Caco-2 (cell line): Measurements from ENCODE around the gene SV2C. TPM values are rescaled to one million over a fixed set of nuclear protein-coding genes. Genes with fewer than 3 reads are reported as not detected.

ENCODE experiments used
- BruUV-seq: library from RNA; stranded (reverse); fragments of 400-500 nt; replicated peaks from 2 replicates; lab custom pipeline; 2021; lab: Mats Ljungman, UMichigan
- CTCF ChIA-PET: fragments of 300-600 bp; sonication (Branson Sonifier 250); formaldehyde crosslinking; loops from one replicate; lab custom pipeline; 2022; ENCODE audit warnings: antibody characterized with exemption; lab: Charles Lee
- POLR2A ChIA-PET: fragments of 300-600 bp; sonication (Branson Sonifier 250); formaldehyde crosslinking; loops from one replicate; lab custom pipeline; 2022; ENCODE audit warnings: antibody characterized with exemption; lab: Charles Lee
- DNase-seq, 2 experiments: peaks; one replicate each; pipeline versions ENCODE4 v3.0.0 to v3.0.0-alpha.2; 2020 to 2022
- H3K27me3 ChIP-seq: replicated peaks from 2 replicates; pipeline ENCODE4 v1.6.0; 2011; ENCODE audit warnings: low read length; ENCODE audit not compliant: control insufficient read depth, insufficient read depth
- H3K36me3 ChIP-seq: 2 replicates; pipeline ENCODE4 v1.5.1; 2011; ENCODE audit warnings: low read length; ENCODE audit not compliant: control insufficient read depth, insufficient read depth
- H3K4me1 ChIP-seq: fragments of 250-450 bp; sonication (Bioruptor Pico); 2 replicates; pipeline ENCODE4 v1.5.1; 2020; ENCODE audit warnings: mild to moderate bottlenecking
- H3K4me3 ChIP-seq: 2 replicates; pipeline ENCODE4 v1.5.1; 2011; ENCODE audit warnings: low read depth, mild to moderate bottlenecking, control low read depth, low read length
- H3K9me3 ChIP-seq: fragments of 250-450 bp; sonication (Bioruptor Pico); 2 replicates; pipeline ENCODE4 v1.5.1; 2020; ENCODE audit warnings: mild to moderate bottlenecking, moderate library complexity
- H3K27ac Mint-ChIP-seq: one replicate; pipeline ENCODE4 v1.8.0; 2022; ENCODE audit warnings: mixed read lengths; ENCODE audit not compliant: unreplicated experiment
- H3K27me3 Mint-ChIP-seq: one replicate; pipeline ENCODE4 v1.8.0; 2022; ENCODE audit warnings: mixed read lengths; ENCODE audit not compliant: insufficient read depth, unreplicated experiment
- H3K36me3 Mint-ChIP-seq: one replicate; pipeline ENCODE4 v1.8.0; 2022; ENCODE audit warnings: mild to moderate bottlenecking, mixed read lengths; ENCODE audit not compliant: insufficient read depth, unreplicated experiment
- H3K4me1 Mint-ChIP-seq: one replicate; pipeline ENCODE4 v1.8.0; 2022; ENCODE audit warnings: low read depth, mixed read lengths; ENCODE audit not compliant: unreplicated experiment
- H3K4me3 Mint-ChIP-seq: one replicate; pipeline ENCODE4 v1.8.0; 2022; ENCODE audit warnings: mild to moderate bottlenecking, moderate library complexity, mixed read lengths; ENCODE audit not compliant: unreplicated experiment
- H3K9me3 Mint-ChIP-seq: one replicate; pipeline ENCODE4 v1.8.0; 2022; ENCODE audit warnings: mixed read lengths; ENCODE audit not compliant: unreplicated experiment
- intact Hi-C: fragments of 100-400 bp; cut with micrococcal nuclease; formaldehyde crosslinking; loops from one replicate; pipeline ENCODE4 v1.10.0; 2022; ENCODE audit not compliant: unreplicated experiment
- total RNA-seq: library from RNA; stranded (reverse); gene quantifications from 2 replicates; pipeline ENCODE4 v1.2.3, GENCODE V29; 2022
- TF ChIP-seq, protein P1 (sequence below), 2 experiments: fragments of 200-600 bp in 1 of 2; IDR thresholded peaks; 1 replicate in 1 of 2; 2 replicates in 1 of 2; pipeline versions ENCODE4 v1.5.1 to v1.8.0; 2011 to 2022; ENCODE audit warnings: antibody characterized with exemption in 1 of 2, control low read depth in 1 of 2, inconsistent platforms in 1 of 2, low read depth in 1 of 2, low read length in 1 of 2, mild to moderate bottlenecking in 1 of 2, moderate library complexity in 1 of 2; ENCODE audit not compliant: insufficient read depth in 1 of 2, severe bottlenecking in 1 of 2, unreplicated experiment in 1 of 2

The SV2C gene
- total RNA-seq, 1 experiment from 2014 or later = not detected

DNA sequence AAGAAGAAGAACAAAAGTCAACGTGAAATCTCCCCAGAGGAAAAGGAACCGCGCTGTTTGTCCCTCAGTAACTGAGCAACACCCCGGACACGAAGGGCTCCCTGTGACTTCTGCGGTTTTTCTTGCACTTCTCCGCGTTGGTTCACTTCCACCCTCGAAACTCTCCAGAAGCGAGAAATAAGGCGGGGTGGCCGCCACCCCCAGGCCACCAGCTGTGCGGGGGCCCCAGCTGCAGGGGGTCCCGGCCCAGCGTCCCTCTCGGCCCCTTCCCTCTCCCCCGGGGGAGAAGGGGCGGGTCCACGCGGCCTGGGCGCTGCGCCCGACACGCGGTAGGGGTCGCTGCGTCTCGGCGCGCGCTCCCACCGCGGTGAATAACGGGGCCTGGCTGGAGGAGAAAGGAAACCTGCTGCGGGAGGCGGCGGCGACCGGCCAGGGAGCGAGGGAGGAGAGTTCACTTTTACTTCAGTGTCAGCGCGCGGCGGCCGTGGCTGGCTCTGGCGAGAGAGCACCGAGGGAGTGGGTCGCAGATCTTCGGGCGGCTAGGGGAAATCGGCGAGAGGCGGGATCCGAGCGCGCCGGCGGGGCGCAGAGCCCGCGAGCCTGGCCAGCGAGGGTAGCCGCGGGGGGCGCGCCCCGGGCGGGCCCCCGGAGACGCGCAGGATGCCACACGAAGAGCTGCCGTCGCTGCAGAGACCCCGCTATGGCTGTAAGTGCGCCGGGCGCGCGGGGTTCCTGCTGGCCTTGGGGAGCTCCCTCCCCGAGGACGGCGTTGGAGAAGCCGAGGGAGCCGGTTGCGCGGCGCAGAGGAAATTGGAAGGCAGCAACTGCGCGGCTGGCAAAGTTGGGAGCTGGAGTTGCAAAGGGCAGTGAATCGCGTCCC lies 319.9 kb downstream of the SV2C start, which contains the start of gene IQGAP2:
IQGAP2 (plus strand) TSS at position 400 of the 880 bp plus-strand sequence; CDS start at position 661, 261 bp downstream.
- H3K36me3 ChIP-seq = no peaks in the 10 kb centered on the region
- peak within 1 kb of the TSS; percentile 79 for H3K4me3 Mint-ChIP-seq
- intact Hi-C loops = loop anchor here (1.0 to 10.0 kb wide), 9 partner anchors 13 to 242 kb away; no protein-coding TSS in a partner anchor
- CTCF ChIA-PET = interaction anchor here (0.7 to 2.7 kb wide), 20 partner anchors 13 to 372 kb away, joined by 3 to 19 read pairs (median 4); no protein-coding TSS in a partner anchor
- no TSS peak for BruUV-seq
- H3K27ac Mint-ChIP-seq = peak within 1 kb of the TSS; percentile 98
- TF ChIP-seq, protein P1, sequence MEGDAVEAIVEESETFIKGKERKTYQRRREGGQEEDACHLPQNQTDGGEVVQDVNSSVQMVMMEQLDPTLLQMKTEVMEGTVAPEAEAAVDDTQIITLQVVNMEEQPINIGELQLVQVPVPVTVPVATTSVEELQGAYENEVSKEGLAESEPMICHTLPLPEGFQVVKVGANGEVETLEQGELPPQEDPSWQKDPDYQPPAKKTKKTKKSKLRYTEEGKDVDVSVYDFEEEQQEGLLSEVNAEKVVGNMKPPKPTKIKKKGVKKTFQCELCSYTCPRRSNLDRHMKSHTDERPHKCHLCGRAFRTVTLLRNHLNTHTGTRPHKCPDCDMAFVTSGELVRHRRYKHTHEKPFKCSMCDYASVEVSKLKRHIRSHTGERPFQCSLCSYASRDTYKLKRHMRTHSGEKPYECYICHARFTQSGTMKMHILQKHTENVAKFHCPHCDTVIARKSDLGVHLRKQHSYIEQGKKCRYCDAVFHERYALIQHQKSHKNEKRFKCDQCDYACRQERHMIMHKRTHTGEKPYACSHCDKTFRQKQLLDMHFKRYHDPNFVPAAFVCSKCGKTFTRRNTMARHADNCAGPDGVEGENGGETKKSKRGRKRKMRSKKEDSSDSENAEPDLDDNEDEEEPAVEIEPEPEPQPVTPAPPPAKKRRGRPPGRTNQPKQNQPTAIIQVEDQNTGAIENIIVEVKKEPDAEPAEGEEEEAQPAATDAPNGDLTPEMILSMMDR (IDR thresholded peaks at IDR 0.05; ENCODE audit: insufficient read depth in 1 of 2, low read depth in 1 of 2, low read length in 1 of 2, severe bottlenecking in 1 of 2, unreplicated experiment in 1 of 2) = peak; percentile 86 to 95
- no peaks in the 10 kb centered on the region for H3K27me3 ChIP-seq
- peaks cover 13% of the 10 kb centered on the region for H3K36me3 Mint-ChIP-seq
- H3K4me3 ChIP-seq = peak within 1 kb of the TSS; percentile 86
- peaks cover 19% of the 10 kb centered on the region for H3K4me1 Mint-ChIP-seq
- H3K4me1 ChIP-seq = peaks cover 43% of the 10 kb centered on the region
- H3K9me3 Mint-ChIP-seq = no peaks in the 10 kb centered on the region
- POLR2A ChIA-PET = interaction anchor here (0.6 kb wide), 1 partner anchor 1023 kb away, joined by 11 read pairs; no protein-coding TSS in a partner anchor
- H3K9me3 ChIP-seq = no peaks in the 10 kb centered on the region
- no peaks in the 10 kb centered on the region for H3K27me3 Mint-ChIP-seq
- peak; percentile 77 to 90 for DNase-seq
